OCI-LY3 (cell line): Measurements from ENCODE around the gene PTPRM.

ENCODE experiments used
- H2AFZ ChIP-seq: fragments of 200-600, 300-600 bp; shearing (Covaris generic); 2 replicates; pipeline ENCODE4 v1.6.0; 2014; ENCODE audit warnings: antibody characterized with exemption, low read depth, low read length
- H3K27ac ChIP-seq: fragments of 200-600, 300-600 bp; sonication (generic); 2 replicates; pipeline ENCODE4 v1.5.1; 2014; ENCODE audit warnings: mild to moderate bottlenecking, low read length, moderate library complexity, mixed read lengths
- H3K27me3 ChIP-seq: fragments of 200-600, 300-600 bp; sonication (generic); 2 replicates; pipeline ENCODE4 v1.6.1; 2014; ENCODE audit warnings: low read depth, low read length, mixed read lengths
- H3K36me3 ChIP-seq: fragments of 200-600, 300-600 bp; sonication (generic); replicated peaks from 2 replicates; pipeline ENCODE3; 2014; ENCODE audit warnings: low read depth, low read length, mixed read lengths
- H3K4me1 ChIP-seq: fragments of 300-600, 200-600 bp; sonication (generic); 2 replicates; pipeline ENCODE4 v1.6.1; 2014; ENCODE audit warnings: low read length, mixed read lengths
- H3K4me2 ChIP-seq: fragments of 200-600, 300-600 bp; sonication (generic); 2 replicates; pipeline ENCODE4 v1.6.1; 2014; ENCODE audit warnings: low read length, mixed read lengths
- H3K4me3 ChIP-seq: fragments of 300-600, 200-600 bp; sonication (generic); 2 replicates; pipeline ENCODE4 v1.5.1; 2014; ENCODE audit warnings: antibody characterized with exemption, mild to moderate bottlenecking, low read length, moderate library complexity
- H3K79me2 ChIP-seq: fragments of 300-600, 200-600 bp; shearing (Covaris generic); 2 replicates; pipeline ENCODE4 v1.6.1; 2014; ENCODE audit warnings: mild to moderate bottlenecking, low read length, mixed read lengths
- H3K9ac ChIP-seq: fragments of 300-600, 200-600 bp; shearing (Covaris generic); 2 replicates; pipeline ENCODE4 v1.6.0; 2014; ENCODE audit warnings: mild to moderate bottlenecking, low read length, moderate library complexity
- H3K9me3 ChIP-seq: fragments of 200-600, 300-600 bp; shearing (Covaris generic); 2 replicates; pipeline ENCODE4 v1.6.1; 2014; ENCODE audit warnings: low read length, mixed read lengths; ENCODE audit not compliant: insufficient read depth
- H4K20me1 ChIP-seq: fragments of 200-600, 300-600 bp; sonication (generic); 2 replicates; pipeline ENCODE4 v1.6.1; 2016; ENCODE audit warnings: low read length, mixed read lengths; ENCODE audit not compliant: insufficient read depth
- CTCF ChIP-seq: fragments of 200-600, 300-600 bp; sonication (generic); IDR thresholded peaks from 2 replicates; pipeline ENCODE4 v1.5.1; 2014; ENCODE audit warnings: antibody characterized with exemption, low read length, low read depth
- EZH2phosphoT487 ChIP-seq: fragments of 200-600 bp; shearing (Covaris generic); IDR thresholded peaks from 2 replicates; pipeline ENCODE4 v1.6.1; 2018; ENCODE audit warnings: antibody characterized with exemption, mixed run types, low read depth

Gene PTPRM

GRCh38 chr18:7902399-7902839 lies 335.3 kb downstream of the PTPRM start:
- Histone ChIP-seq H4K20me1 (no peaks in the 10 kb centered on the region), H3K4me1 (no peaks in the 10 kb centered on the region), H3K27me3 (no peaks in the 10 kb centered on the region), H3K9me3 (no peaks in the 10 kb centered on the region), H2AFZ (no peak overlapping the region), H3K27ac (no peak overlapping the region), H3K4me2 (no peak overlapping the region), H3K36me3 (no peaks in the 10 kb centered on the region), H3K9ac (no peak overlapping the region), H3K79me2 (no peaks in the 10 kb centered on the region), H3K4me3 (no peak overlapping the region)
- no peak for TF ChIP-seq CTCF
- TF ChIP-seq EZH2phosphoT487, result no peak

DNA sequence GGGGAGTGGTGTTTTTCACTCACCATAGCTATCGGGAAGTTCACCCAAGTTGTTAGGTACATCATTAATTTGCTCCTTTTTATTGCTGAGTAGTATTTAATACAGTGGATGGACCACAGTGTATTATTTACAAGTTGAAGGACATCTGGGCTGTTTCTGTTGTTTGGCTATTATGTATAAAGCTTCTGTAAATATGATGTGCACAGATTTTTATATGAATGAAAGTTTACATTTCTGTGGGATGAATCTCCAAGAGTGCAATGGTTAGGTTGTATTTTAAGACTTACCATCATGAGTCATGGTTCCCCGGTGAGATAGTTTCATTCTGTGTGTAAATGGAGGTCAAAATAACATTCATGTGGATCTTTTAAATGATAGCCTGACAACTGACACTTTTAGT lies 337.4 kb downstream of the PTPRM start:
- H3K4me2 ChIP-seq, result no peak overlapping the region
- H3K27me3 ChIP-seq, result no peaks in the 10 kb centered on the region

GRCh38 chr18:7908681-7909299 lies 341.7 kb downstream of the PTPRM start:
- no peaks in the 10 kb centered on the region for H3K36me3 ChIP-seq
- no peak overlapping the region for H3K4me3 ChIP-seq
- no peaks in the 10 kb centered on the region for H3K27me3 ChIP-seq
- no peaks in the 10 kb centered on the region for H4K20me1 ChIP-seq
- TF ChIP-seq EZH2phosphoT487 (no peak), CTCF (no peak)
- H2AFZ ChIP-seq, result no peak overlapping the region
- H3K4me2 ChIP-seq, result no peak overlapping the region
- H3K4me1 ChIP-seq, result no peaks in the 10 kb centered on the region
- no peaks in the 10 kb centered on the region for H3K9me3 ChIP-seq
- no peaks in the 10 kb centered on the region for H3K79me2 ChIP-seq
- no peak overlapping the region for H3K9ac ChIP-seq
- no peak overlapping the region for H3K27ac ChIP-seq

More for the DNA sequence above, 337.4 kb downstream of the PTPRM start:
- Histone ChIP-seq H4K20me1 (no peaks in the 10 kb centered on the region), H3K9ac (no peak overlapping the region), H2AFZ (no peak overlapping the region), H3K9me3 (no peaks in the 10 kb centered on the region), H3K27ac (no peak overlapping the region), H3K36me3 (no peaks in the 10 kb centered on the region), H3K4me3 (no peak overlapping the region), H3K4me1 (no peaks in the 10 kb centered on the region), H3K79me2 (no peaks in the 10 kb centered on the region)
- TF ChIP-seq EZH2phosphoT487 (no peak), CTCF (no peak)

DNA sequence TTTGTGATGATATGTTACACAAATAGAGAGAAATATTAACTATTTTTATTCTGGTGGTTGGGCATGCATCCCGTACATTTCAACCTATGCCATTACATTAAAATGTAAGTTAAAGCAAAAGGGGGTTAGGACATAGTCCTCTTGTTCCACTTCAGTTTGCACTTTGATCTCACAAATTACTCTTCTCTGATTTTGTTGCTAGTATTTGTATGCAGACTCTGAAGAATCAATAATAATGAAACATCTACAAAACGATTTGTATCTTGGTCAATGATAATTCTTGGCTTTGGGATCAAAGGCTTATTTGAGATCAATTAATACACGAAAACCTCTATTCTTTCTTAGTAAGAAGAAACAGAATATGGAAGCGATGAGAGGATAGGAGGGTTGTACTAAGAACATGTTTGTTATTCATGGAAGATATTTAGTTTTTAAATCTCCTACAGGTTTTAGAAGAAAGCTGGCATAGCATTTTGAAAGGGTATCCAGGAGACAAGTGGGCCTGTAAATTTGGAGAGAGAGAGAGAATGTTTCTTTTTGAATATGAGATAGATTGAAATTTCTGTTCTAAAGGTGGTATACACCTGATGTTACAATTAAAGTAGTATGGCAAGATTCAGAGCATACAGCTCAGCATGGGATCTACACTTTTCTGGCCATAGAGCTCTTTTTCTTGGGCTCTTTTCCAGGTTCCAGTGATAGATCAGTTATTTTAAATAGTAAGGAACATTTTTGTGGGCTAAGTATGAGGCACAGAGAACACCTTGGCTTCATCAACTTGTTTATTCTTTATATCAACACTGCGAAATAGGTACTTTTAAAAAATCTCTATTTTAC lies 347.9 kb downstream of the PTPRM start:
- Histone ChIP-seq H3K4me3 (no peak overlapping the region), H3K27ac (no peak overlapping the region)

More for the DNA sequence above, 347.9 kb downstream of the PTPRM start:
- no peak overlapping the region for H3K9ac ChIP-seq
- H3K36me3 ChIP-seq, result no peaks in the 10 kb centered on the region
- no peaks in the 10 kb centered on the region for H3K79me2 ChIP-seq
- H3K4me2 ChIP-seq, result no peak overlapping the region
- H3K9me3 ChIP-seq, result no peaks in the 10 kb centered on the region
- no peaks in the 10 kb centered on the region for H4K20me1 ChIP-seq
- H3K27me3 ChIP-seq, result no peaks in the 10 kb centered on the region
- H3K4me1 ChIP-seq, result no peaks in the 10 kb centered on the region
- no peak overlapping the region for H2AFZ ChIP-seq
- TF ChIP-seq CTCF, result no peak
- TF ChIP-seq EZH2phosphoT487, result no peak
